ENCODE results near the gene MCMBP. TPM values are rescaled to one million over a fixed set of nuclear protein-coding genes. Genes with fewer than 3 reads are reported as not detected.

Gene MCMBP
- total RNA-seq, 1 experiment from 2014 or later, result 87.1 TPM

GRCh38 chr10:119817991-119818888 is 54.4 kb downstream of the MCMBP start:
- H3K36me3 Mint-ChIP-seq (ENCODE audit: insufficient read depth in 1 of 3, low read depth in 3 of 3), result peaks cover 6 to 29% (median 22%) of the 10 kb centered on the region in 3 experiments
- H3K27ac Mint-ChIP-seq, result peak overlapping the region; percentile 95 to 98 (median 95); a peak in 6 of 7 replicates
- H3K4me1 Mint-ChIP-seq, result peaks cover 18 to 29% of the 10 kb centered on the region in 2 experiments
- Histone ChIP-seq H2AFZ (ENCODE audit: low read length) (no peak overlapping the region), H3K79me1 (ENCODE audit: insufficient read depth, low read depth, low read length, poor library complexity, severe bottlenecking) (no peaks in the 10 kb centered on the region), H3K14ac (ENCODE audit: insufficient read depth, low read length) (peak overlapping the region; percentile 92), H3K79me2 (ENCODE audit: insufficient read depth, low read length) (peaks cover 10% of the 10 kb centered on the region; the same call in 1 of the 2 replicates), H3K9ac (ENCODE audit: extremely low read depth, insufficient read length, low read length) (peak overlapping the region; percentile 65), H3K4me2 (ENCODE audit: insufficient read depth, insufficient read length, low read length) (peak overlapping the region; percentile 64), H2BK20ac (ENCODE audit: low read depth, low read length, poor library complexity, severe bottlenecking) (no peak overlapping the region), H3K27ac (ENCODE audit: insufficient read length, low read depth, low read length) (peak overlapping the region; percentile 55), H3K18ac (ENCODE audit: insufficient read length, low read depth, low read length) (peak overlapping the region; percentile 92), H4K91ac (ENCODE audit: insufficient read length, low read depth, low read length) (no peak overlapping the region), H4K5ac (ENCODE audit: insufficient read length, low read depth, low read length) (peak overlapping the region; percentile 14), H3K23me2 (ENCODE audit: insufficient read length, low read depth, low read length, poor library complexity, severe bottlenecking) (peaks cover 8% of the 10 kb centered on the region), H3T11ph (ENCODE audit: low read length) (no peak overlapping the region), H3K4ac (ENCODE audit: low read depth, low read length) (no peak overlapping the region; the same call in 1 of the 2 replicates), H2BK15ac (ENCODE audit: low read depth, low read length) (no peak overlapping the region), H3K27me3 (ENCODE audit: insufficient read depth, low read length) (no peaks in the 10 kb centered on the region), H2AK5ac (ENCODE audit: insufficient read length, low read length) (no peak overlapping the region), H3K4me1 (ENCODE audit: insufficient read depth, low read length) (no peaks in the 10 kb centered on the region), H3K9me3 (ENCODE audit: control insufficient read depth, low read depth, low read length) (no peaks in the 10 kb centered on the region), H2BK5ac (ENCODE audit: insufficient read length, low read length) (no peak overlapping the region), H4K8ac (replicated peaks; ENCODE audit: insufficient read length, low read depth, low read length) (no peak overlapping the region), H4K20me1 (ENCODE audit: control insufficient read depth, insufficient read depth, insufficient read length) (no peaks in the 10 kb centered on the region), H3K23ac (ENCODE audit: insufficient read length, low read depth, low read length) (no peak overlapping the region), H2BK12ac (ENCODE audit: insufficient read length, low read depth, low read length) (no peak overlapping the region), H3K56ac (ENCODE audit: insufficient read length, low read depth, low read length) (no peak overlapping the region), H2BK120ac (ENCODE audit: low read depth, low read length, poor library complexity, severe bottlenecking) (peak overlapping the region; percentile 82)
- peak; percentile 100 for DNase-seq
- no peaks in the 10 kb centered on the region for H3K27me3 Mint-ChIP-seq (ENCODE audit: low read depth)
- no peaks in the 10 kb centered on the region; a peak in 1 of 5 replicates for H3K9me3 Mint-ChIP-seq
- TF ChIP-seq, protein P1, sequence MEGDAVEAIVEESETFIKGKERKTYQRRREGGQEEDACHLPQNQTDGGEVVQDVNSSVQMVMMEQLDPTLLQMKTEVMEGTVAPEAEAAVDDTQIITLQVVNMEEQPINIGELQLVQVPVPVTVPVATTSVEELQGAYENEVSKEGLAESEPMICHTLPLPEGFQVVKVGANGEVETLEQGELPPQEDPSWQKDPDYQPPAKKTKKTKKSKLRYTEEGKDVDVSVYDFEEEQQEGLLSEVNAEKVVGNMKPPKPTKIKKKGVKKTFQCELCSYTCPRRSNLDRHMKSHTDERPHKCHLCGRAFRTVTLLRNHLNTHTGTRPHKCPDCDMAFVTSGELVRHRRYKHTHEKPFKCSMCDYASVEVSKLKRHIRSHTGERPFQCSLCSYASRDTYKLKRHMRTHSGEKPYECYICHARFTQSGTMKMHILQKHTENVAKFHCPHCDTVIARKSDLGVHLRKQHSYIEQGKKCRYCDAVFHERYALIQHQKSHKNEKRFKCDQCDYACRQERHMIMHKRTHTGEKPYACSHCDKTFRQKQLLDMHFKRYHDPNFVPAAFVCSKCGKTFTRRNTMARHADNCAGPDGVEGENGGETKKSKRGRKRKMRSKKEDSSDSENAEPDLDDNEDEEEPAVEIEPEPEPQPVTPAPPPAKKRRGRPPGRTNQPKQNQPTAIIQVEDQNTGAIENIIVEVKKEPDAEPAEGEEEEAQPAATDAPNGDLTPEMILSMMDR (conservative IDR thresholded peaks at IDR 0.05), result peak; percentile 68
- H3K4me3 Mint-ChIP-seq, result peak overlapping the region; percentile 81 to 82
- WGBS (ENCODE audit: extremely low coverage, insufficient read length, low lambda C conversion rate), result no CpG with 5 or more reads among the region's 84 CpGs
